ENCODE measurements around the gene TP53TG5. TPM values are rescaled to one million over a fixed set of nuclear protein-coding genes. Genes with fewer than 3 reads are reported as not detected.

Gene TP53TG5
- total RNA-seq, 2 donors from 2014 or later: 0.51 TPM; not detected in 1

- H3K4me3 ChIP-seq: no peak overlapping the region
- no peak overlapping the region for H3K27ac ChIP-seq
- no peaks in the 10 kb centered on the region for H3K27me3 ChIP-seq (replicated peaks; ENCODE audit: insufficient read depth)
- DNase-seq (ENCODE audit: low spot score): no peak
- H3K4me1 ChIP-seq (replicated peaks): peaks cover 5% of the 10 kb centered on the region
- intact Hi-C loops (cut with DNase I): no loop called here
- H3K9me3 ChIP-seq: no peaks in the 10 kb centered on the region
- peaks cover 0 to 1% of the 10 kb centered on the region in 2 donors for H3K36me3 ChIP-seq
- 71% methylated on average over 6 of the region's 6 CpGs for WGBS
- no peak for TF ChIP-seq POLR2AphosphoS5 (IDR thresholded peaks at IDR 0.05)
- no peak for TF ChIP-seq POLR2A (IDR thresholded peaks at IDR 0.05)
- TF ChIP-seq CTCF (IDR thresholded peaks at IDR 0.05): no peak
Measured at GRCh38 chr20:45361793-45362192, 16.3 kb downstream of the TP53TG5 start.

DNA sequence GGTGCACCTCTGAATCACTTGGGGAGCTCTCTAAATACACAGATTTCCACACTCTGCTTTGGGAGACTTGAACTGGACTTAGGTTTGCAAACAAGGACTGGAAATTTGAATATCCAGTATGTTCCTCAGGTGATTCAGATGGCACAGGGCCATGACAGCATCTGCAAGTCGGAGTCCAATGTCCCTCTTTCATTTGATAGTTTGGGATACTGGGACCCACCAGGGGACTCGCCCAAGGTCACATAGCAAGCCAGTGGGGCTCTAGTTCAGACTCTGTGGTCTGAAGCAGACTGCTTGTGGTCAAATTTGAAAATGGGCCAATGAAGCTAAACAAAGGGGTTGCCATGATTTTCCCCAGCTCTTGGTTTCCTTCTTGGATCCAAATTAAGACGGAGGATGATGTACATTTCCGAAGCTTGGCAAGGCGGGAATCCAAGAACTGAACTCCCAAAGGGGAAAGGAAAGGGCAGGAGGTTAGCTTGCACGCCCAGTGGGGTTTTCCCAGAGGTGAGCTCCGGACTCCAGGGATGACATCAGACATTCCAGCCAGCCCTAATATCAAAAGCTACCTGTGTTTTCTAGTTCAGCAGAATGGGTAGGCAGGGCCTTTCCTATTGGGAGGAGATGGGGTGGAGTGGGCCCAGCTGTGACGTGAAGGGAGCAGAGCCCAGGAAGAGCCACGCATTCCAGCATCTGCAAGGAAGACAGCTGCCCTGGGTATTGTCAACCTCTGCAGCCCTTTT lies 18.5 kb downstream of the TP53TG5 start:
- peaks cover 5% of the 10 kb centered on the region for H3K4me1 ChIP-seq (replicated peaks)
- intact Hi-C loops (cut with DNase I): no loop called here
- no peaks in the 10 kb centered on the region for H3K27me3 ChIP-seq (replicated peaks; ENCODE audit: insufficient read depth)
- H3K9me3 ChIP-seq: no peaks in the 10 kb centered on the region
- 76% methylated on average over 9 of the region's 9 CpGs for WGBS
- no peak for DNase-seq (ENCODE audit: low spot score)
- H3K27ac ChIP-seq: peak overlapping the region; percentile 64 to 75
- TF ChIP-seq CTCF (IDR thresholded peaks at IDR 0.05) (no peak), POLR2AphosphoS5 (IDR thresholded peaks at IDR 0.05) (no peak)
- no peak overlapping the region for H3K4me3 ChIP-seq
- no peaks in the 10 kb centered on the region for H3K36me3 ChIP-seq

DNA sequence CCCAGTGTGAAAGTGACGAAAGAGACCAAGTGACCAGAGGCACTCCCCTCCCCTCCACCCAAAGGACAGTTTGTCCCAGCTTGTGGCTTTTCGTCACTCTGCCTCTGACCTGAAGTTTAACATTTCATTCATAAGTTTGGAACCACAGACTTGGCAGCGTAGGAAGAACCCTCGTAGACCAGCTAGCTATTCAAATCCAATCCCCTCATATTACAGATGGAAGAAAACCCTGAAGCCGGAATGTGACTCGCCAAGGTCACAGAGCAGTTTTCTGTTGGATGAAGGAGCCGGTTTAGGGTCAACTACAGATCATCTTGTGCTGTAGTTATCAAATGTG lies 19.1 kb downstream of the TP53TG5 start:
- Histone ChIP-seq H3K27me3 (replicated peaks; ENCODE audit: insufficient read depth) (no peaks in the 10 kb centered on the region), H3K4me3 (no peak overlapping the region), H3K4me1 (replicated peaks) (peaks cover 5% of the 10 kb centered on the region), H3K9me3 (no peaks in the 10 kb centered on the region), H3K36me3 (no peaks in the 10 kb centered on the region), H3K27ac (peak overlapping the region; percentile 64 to 75)
- intact Hi-C loops (cut with DNase I): no loop called here
- peak; percentile 44 for TF ChIP-seq POLR2AphosphoS5 (IDR thresholded peaks at IDR 0.05)
- TF ChIP-seq POLR2A (IDR thresholded peaks at IDR 0.05): no peak
- DNase-seq (ENCODE audit: low spot score): no peak
- WGBS: 62% methylated on average over 7 of the region's 7 CpGs

DNA sequence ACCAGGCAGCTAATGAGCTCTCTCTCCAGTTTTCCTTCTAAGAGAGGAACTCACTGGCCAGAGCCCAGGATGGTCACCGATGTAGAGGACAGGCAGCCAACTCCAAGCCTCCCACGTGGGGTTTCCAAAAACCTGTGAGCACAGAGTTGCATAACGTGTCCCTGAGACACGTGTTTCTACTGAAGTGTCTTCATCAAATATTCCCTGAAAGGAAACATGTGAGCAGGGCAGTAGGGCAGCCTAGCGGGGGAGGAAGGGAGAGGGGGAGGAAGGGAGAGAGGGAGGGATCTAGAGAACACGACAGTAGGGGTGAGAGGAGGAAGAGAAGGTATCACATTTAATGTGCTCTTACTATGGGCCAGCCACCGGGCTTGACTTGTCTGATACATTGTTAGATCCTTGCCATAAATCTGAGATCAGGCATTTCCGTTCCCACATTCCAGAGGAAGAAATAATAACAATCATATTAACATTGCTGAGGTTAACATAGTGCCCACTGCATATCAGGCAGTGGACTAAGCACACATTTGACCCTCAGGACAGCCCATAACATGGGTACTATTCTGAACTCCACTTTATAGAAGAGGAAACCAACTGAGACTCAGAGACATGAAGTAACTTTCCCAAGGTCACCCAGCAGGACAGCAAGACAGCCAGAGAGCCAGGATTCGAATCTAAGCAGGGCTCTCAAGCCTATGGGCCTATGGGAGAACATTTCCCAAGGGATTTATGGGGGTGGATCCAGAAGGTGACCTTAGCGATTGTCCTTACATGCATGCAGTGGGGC lies 19.6 kb downstream of the TP53TG5 start:
- H3K4me1 ChIP-seq (replicated peaks): peaks cover 5% of the 10 kb centered on the region
- no peaks in the 10 kb centered on the region for H3K27me3 ChIP-seq (replicated peaks; ENCODE audit: insufficient read depth)
- intact Hi-C loops (cut with DNase I): no loop called here
- TF ChIP-seq POLR2AphosphoS5 (IDR thresholded peaks at IDR 0.05) (peak; percentile 92), CTCF (IDR thresholded peaks at IDR 0.05) (peak in 2 of 4 experiments; percentile 11 to 28), POLR2A (IDR thresholded peaks at IDR 0.05) (peak; percentile 23)
- peak overlapping the region; percentile 64 to 75 for H3K27ac ChIP-seq
- H3K9me3 ChIP-seq: no peaks in the 10 kb centered on the region
- no peaks in the 10 kb centered on the region for H3K36me3 ChIP-seq
- peak; percentile 66 for DNase-seq (ENCODE audit: low spot score)
- H3K4me3 ChIP-seq: no peak overlapping the region
- 23% methylated on average over 10 of the region's 10 CpGs for WGBS

DNA sequence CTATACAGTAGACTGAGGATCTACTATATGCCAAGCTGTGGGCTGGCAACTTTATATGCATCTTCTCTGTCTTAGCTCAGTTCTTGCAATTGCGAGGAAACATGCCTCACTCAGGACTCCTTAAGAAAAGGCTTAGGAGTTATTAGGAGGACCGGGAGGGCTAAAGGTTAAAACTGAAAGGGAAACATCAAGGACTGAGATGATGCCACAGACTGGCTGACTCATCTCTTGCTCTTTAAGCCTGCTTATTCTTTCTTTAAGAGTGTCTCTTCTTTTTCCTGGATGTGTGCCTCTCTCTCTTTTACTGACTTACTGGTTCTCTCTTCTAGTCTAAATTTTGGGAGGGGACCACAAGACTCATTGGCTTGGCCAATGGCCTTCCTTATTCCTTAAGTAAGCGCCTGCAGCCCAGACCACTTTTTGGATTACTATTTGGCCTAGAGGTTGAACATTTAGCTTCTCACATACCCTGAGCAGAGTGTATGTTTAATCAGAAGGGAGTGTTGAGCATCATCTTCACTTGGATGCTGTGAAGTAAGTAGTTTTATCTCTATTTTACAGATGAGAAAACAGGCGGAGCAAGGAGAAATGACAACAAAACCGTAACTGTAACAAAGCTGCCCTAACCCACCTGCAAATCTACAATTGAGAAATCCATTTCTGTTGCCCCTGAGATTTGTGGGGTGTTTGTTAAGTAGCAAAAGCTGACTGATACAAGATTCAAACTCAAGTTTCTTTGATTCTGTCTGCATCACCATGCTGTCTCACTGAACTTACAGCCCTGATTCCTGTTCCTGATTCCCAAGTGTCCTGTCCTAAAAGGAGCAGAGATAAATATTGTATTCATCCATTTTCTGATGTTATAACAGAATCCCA lies 22.7 kb downstream of the TP53TG5 start:
- Histone ChIP-seq H3K4me3 (no peak overlapping the region), H3K4me1 (replicated peaks) (peaks cover 5% of the 10 kb centered on the region), H3K9me3 (no peaks in the 10 kb centered on the region), H3K27ac (no peak overlapping the region), H3K27me3 (replicated peaks; ENCODE audit: insufficient read depth) (no peaks in the 10 kb centered on the region), H3K36me3 (no peaks in the 10 kb centered on the region)
- DNase-seq (ENCODE audit: low spot score): no peak
- TF ChIP-seq POLR2AphosphoS5 (IDR thresholded peaks at IDR 0.05): no peak
- TF ChIP-seq POLR2A (IDR thresholded peaks at IDR 0.05): no peak
- TF ChIP-seq CTCF (IDR thresholded peaks at IDR 0.05): no peak
- WGBS: 43% methylated on average over 5 of the region's 5 CpGs
- intact Hi-C loops (cut with DNase I): no loop called here

All from prostate gland (tissue), 2 donors.